Measurements from ENCODE around the gene PROKR1. TPM values are rescaled to one million over a fixed set of nuclear protein-coding genes. Genes with fewer than 3 reads are reported as not detected.

Gene PROKR1
- total RNA-seq, 1 experiment from 2014 or later, result not detected

DNA sequence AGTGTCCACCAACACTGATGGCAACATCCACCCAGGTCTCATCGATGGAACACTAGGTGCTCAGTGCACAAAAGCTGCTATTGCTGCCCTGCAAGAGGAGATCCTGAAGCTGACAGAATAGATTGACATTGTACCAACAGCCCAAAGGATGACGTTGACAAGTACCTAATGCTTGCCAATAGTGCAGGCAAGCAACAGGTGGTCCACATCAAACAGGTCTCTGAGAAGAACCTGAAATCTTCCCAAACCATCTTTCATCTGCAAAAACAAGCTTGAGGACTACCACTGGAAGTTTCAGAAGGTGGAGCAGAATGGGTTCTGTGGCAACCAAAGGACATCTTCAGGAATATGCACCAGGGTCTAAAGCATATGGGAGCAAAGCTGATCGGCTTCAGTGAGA is 15.8 kb upstream of the PROKR1 start:
- Histone ChIP-seq H3K9me3 (ENCODE audit: control insufficient read depth in 1 of 2, insufficient read depth in 1 of 2, low read depth in 1 of 2, low read length in 2 of 2) (no peaks in the 10 kb centered on the region), H3K27ac (ENCODE audit: low read depth, low read length) (no peak overlapping the region), H3K4me2 (ENCODE audit: low read length) (no peak overlapping the region), H4K20me1 (ENCODE audit: insufficient read depth) (no peaks in the 10 kb centered on the region), H3K9me2 (ENCODE audit: insufficient read depth) (no peaks in the 10 kb centered on the region), H3K4me1 (ENCODE audit: control insufficient read depth in 1 of 2, insufficient read depth in 2 of 2, low read length in 2 of 2) (no peaks in the 10 kb centered on the region), H3K36me3 (ENCODE audit: control insufficient read depth in 1 of 2, insufficient read depth in 2 of 2, low read length in 2 of 2) (no peaks in the 10 kb centered on the region), H3K79me2 (ENCODE audit: insufficient read depth, low read length) (no peaks in the 10 kb centered on the region), H3K27me3 (ENCODE audit: insufficient read depth, low read length) (no peaks in the 10 kb centered on the region), H2AFZ (ENCODE audit: low read depth, low read length, poor library complexity, severe bottlenecking) (no peak overlapping the region), H3K4me3 (replicated peaks in 1 of 2; ENCODE audit: low read depth in 1 of 2, low read length in 2 of 2) (no peak overlapping the region), H3K9ac (ENCODE audit: low read length) (no peak overlapping the region)
- DNase-seq (ENCODE audit: low read depth, low spot score) (no peak), ATAC-seq (no peak)
- intact Hi-C loops (cut with micrococcal nuclease), result no loop called here
- POLR2A ChIA-PET, result no interaction called here
- RAD21 ChIA-PET (ENCODE audit: low non-redundant PET in 1 of 2, low total read pairs in 2 of 2, uncharacterized antibody in 2 of 2, unreplicated experiment in 2 of 2), result no interaction called here
- TF ChIP-seq, protein P1, sequence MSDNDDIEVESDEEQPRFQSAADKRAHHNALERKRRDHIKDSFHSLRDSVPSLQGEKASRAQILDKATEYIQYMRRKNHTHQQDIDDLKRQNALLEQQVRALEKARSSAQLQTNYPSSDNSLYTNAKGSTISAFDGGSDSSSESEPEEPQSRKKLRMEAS (IDR thresholded peaks at IDR 0.05), result no peak
- TF ChIP-seq EZH2 (IDR thresholded peaks at IDR 0.05), result no peak
- no peak for TF ChIP-seq EGR1 (IDR thresholded peaks at IDR 0.05; ENCODE audit: low read depth)
- no peak for TF ChIP-seq CBX3 (IDR thresholded peaks at IDR 0.05; ENCODE audit: low read depth)
- no peak for TF ChIP-seq EZH2phosphoT487 (IDR thresholded peaks at IDR 0.05; ENCODE audit: borderline replicate concordance)
- no peak for TF ChIP-seq POLR2A (IDR thresholded peaks at IDR 0.05; ENCODE audit: borderline replicate concordance, extremely low read depth, insufficient read depth, insufficient read length)
- TF ChIP-seq YY1 (IDR thresholded peaks at IDR 0.05; ENCODE audit: extremely low read depth, insufficient replicate concordance, low read depth, low read length), result no peak
- no peak for TF ChIP-seq TCF7L2 (IDR thresholded peaks at IDR 0.05; ENCODE audit: borderline replicate concordance, extremely low read depth, insufficient read depth, insufficient read length)
- TF ChIP-seq SIN3A (IDR thresholded peaks at IDR 0.05; ENCODE audit: low read depth), result no peak
- TF ChIP-seq, protein P2, sequence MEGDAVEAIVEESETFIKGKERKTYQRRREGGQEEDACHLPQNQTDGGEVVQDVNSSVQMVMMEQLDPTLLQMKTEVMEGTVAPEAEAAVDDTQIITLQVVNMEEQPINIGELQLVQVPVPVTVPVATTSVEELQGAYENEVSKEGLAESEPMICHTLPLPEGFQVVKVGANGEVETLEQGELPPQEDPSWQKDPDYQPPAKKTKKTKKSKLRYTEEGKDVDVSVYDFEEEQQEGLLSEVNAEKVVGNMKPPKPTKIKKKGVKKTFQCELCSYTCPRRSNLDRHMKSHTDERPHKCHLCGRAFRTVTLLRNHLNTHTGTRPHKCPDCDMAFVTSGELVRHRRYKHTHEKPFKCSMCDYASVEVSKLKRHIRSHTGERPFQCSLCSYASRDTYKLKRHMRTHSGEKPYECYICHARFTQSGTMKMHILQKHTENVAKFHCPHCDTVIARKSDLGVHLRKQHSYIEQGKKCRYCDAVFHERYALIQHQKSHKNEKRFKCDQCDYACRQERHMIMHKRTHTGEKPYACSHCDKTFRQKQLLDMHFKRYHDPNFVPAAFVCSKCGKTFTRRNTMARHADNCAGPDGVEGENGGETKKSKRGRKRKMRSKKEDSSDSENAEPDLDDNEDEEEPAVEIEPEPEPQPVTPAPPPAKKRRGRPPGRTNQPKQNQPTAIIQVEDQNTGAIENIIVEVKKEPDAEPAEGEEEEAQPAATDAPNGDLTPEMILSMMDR (IDR thresholded peaks at IDR 0.05 in 2 of 3, conservative IDR thresholded peaks at IDR 0.05 in 1 of 3; ENCODE audit: borderline replicate concordance in 1 of 3, insufficient read depth in 1 of 3, low read depth in 2 of 3, low read length in 2 of 3), result no peak
- no peak for TF ChIP-seq CEBPB (IDR thresholded peaks at IDR 0.05; ENCODE audit: low read depth)
- no peak for TF ChIP-seq FOSL1 (IDR thresholded peaks at IDR 0.05; ENCODE audit: low read depth)
- TF ChIP-seq SRF (IDR thresholded peaks at IDR 0.05; ENCODE audit: low read depth), result no peak
- no TSS peak for BruUV-seq (replicated peaks)
- CTCF ChIA-PET, result no interaction called here

Measured in HCT116 (cell line).